Activated CD8-positive, alpha-beta T cell treated with anti-CD3 and anti-CD28 coated beads for 36 hours (primary cell): ENCODE measurements around the gene DMBT1. TPM values are rescaled to one million over a fixed set of nuclear protein-coding genes. Genes with fewer than 3 reads are reported as not detected.

Experiments
- ATAC-seq: fragments of 200-7000 bp; cut with Tn5 transposase; one replicate; pipeline ENCODE4 v1.10.0; 2021; ENCODE audit warnings: mild to moderate bottlenecking, moderate library complexity
- CTCF ChIA-PET: fragments of 350-600 bp; sonication (Branson Sonifier 250); formaldehyde crosslinking; loops from one replicate; lab custom pipeline; 2021; ENCODE audit warnings: antibody characterized with exemption; lab: Charles Lee
- POLR2A ChIA-PET: fragments of 350-600 bp; sonication (Branson Sonifier 250); formaldehyde crosslinking; loops from one replicate; lab custom pipeline; 2021; ENCODE audit warnings: antibody characterized with exemption; lab: Charles Lee
- DNase-seq: peaks from one replicate; pipeline ENCODE4 v3.0.0-alpha.2; 2020
- H3K27ac Mint-ChIP-seq: one replicate; pipeline ENCODE4 v1.8.0; 2021; ENCODE audit warnings: mild to moderate bottlenecking, mixed read lengths
- H3K27me3 Mint-ChIP-seq: one replicate; pipeline ENCODE4 v1.8.0; 2021; ENCODE audit warnings: mixed read lengths
- H3K36me3 Mint-ChIP-seq: one replicate; pipeline ENCODE4 v1.8.0; 2021; ENCODE audit warnings: low read depth, mixed read lengths
- H3K4me1 Mint-ChIP-seq: one replicate; pipeline ENCODE4 v1.8.0; 2021; ENCODE audit warnings: low read depth, mixed read lengths
- H3K4me3 Mint-ChIP-seq: one replicate; pipeline ENCODE4 v1.8.0; 2021; ENCODE audit warnings: mild to moderate bottlenecking, moderate library complexity, mixed read lengths
- H3K9me3 Mint-ChIP-seq: one replicate; pipeline ENCODE4 v1.8.0; 2021; ENCODE audit warnings: mixed read lengths
- CTCF ChIP-seq: fragments of 200-600 bp; IDR thresholded peaks from one replicate; pipeline ENCODE4 v1.8.0; 2022; ENCODE audit warnings: antibody characterized with exemption, mild to moderate bottlenecking
- intact Hi-C: fragments of 100-400 bp; cut with micrococcal nuclease; formaldehyde crosslinking; loops from one replicate; pipeline ENCODE4 v1.10.0; 2022
- total RNA-seq, 2 experiments: library from RNA; stranded (reverse); gene quantifications; one replicate each; pipeline ENCODE4 v1.2.3, GENCODE V29; 2021

Gene DMBT1
- total RNA-seq, 2 experiments from 2014 or later, result not detected

- Mint-ChIP-seq H3K27me3 (peaks cover 19% of the 10 kb centered on the region), H3K9me3 (no peaks in the 10 kb centered on the region), H3K27ac (no peak overlapping the region), H3K36me3 (no peaks in the 10 kb centered on the region), H3K4me1 (no peaks in the 10 kb centered on the region), H3K4me3 (no peak overlapping the region)
- ATAC-seq (no peak), DNase-seq (no peak)
- CTCF ChIA-PET, result no interaction called here
- no peak for TF ChIP-seq CTCF
- POLR2A ChIA-PET, result no interaction called here
- intact Hi-C loops, result no loop called here
Measured at GRCh38 chr10:122688293-122688989, 127.9 kb downstream of the DMBT1 start.

- Mint-ChIP-seq H3K36me3 (no peaks in the 10 kb centered on the region), H3K27me3 (peaks cover 17% of the 10 kb centered on the region), H3K9me3 (no peaks in the 10 kb centered on the region), H3K4me3 (no peak overlapping the region), H3K27ac (no peak overlapping the region), H3K4me1 (no peaks in the 10 kb centered on the region)
- ChIA-PET POLR2A (no interaction called here), CTCF (interaction anchor here (0.7 to 1.4 kb wide), 2 partner anchors 15 to 124 kb away, joined by 3 to 4 read pairs; no protein-coding TSS in a partner anchor)
- no peak for TF ChIP-seq CTCF
- DNase-seq (no peak), ATAC-seq (no peak)
- intact Hi-C loops, result no loop called here
Measured at GRCh38 chr10:122689146-122689820, 128.7 kb downstream of the DMBT1 start.

GRCh38 chr10:122692744-122693143 lies 132.2 kb downstream of the DMBT1 start:
- no peak overlapping the region for H3K27ac Mint-ChIP-seq
- peaks cover 10% of the 10 kb centered on the region for H3K27me3 Mint-ChIP-seq
- H3K9me3 Mint-ChIP-seq, result no peaks in the 10 kb centered on the region
- ATAC-seq, result no peak
- POLR2A ChIA-PET, result no interaction called here
- intact Hi-C loops, result no loop called here
- no peak overlapping the region for H3K4me3 Mint-ChIP-seq
- no peak for TF ChIP-seq CTCF
- H3K4me1 Mint-ChIP-seq, result no peaks in the 10 kb centered on the region
- CTCF ChIA-PET, result interaction anchor here (1.4 kb wide), 1 partner anchor 425 kb away, joined by 3 read pairs; no protein-coding TSS in a partner anchor
- H3K36me3 Mint-ChIP-seq, result no peaks in the 10 kb centered on the region
- no peak for DNase-seq

Other genes with a start within 250 kb of the DMBT1 start
- gene PLEKHA1, start 186.0 kb upstream of the DMBT1 start, total RNA-seq, result 10 to 100 TPM; 17.0 to 17.4 TPM
- not detected for gene ARMS2, start 106.1 kb upstream of the DMBT1 start, total RNA-seq
- gene HTRA1, start 99.2 kb upstream of the DMBT1 start, total RNA-seq, result not detected
- not detected for gene C10orf120, start 139.1 kb downstream of the DMBT1 start, total RNA-seq